Activated CD4-positive, alpha-beta T cell treated with anti-CD3 and anti-CD28 coated beads for 24 hours (primary cell): ENCODE data around the gene CFAP77.
A peak's percentile ranks its signal among the peaks of the same experiment; 100 is the strongest.

ENCODE experiments used
- DNase-seq, 2 donors: peaks; one replicate each; pipeline ENCODE4 v3.0.0-alpha.2; 2020; ENCODE audit warnings: low read depth in 2 of 2

CFAP77 gene

GRCh38 chr9:132408521-132408920 lies 1.5 kb upstream of the CFAP77 start:
- no peak for DNase-seq

- DNase-seq = no peak
Observed at GRCh38 chr9:132410642-132411041, 631 bp downstream of the CFAP77 start.

- DNase-seq = peak; percentile 31 to 48
Observed at GRCh38 chr9:132411091-132411508, 1.1 kb downstream of the CFAP77 start.

GRCh38 chr9:132412089-132412488 lies 2.1 kb downstream of the CFAP77 start:
- no peak for DNase-seq

DNA sequence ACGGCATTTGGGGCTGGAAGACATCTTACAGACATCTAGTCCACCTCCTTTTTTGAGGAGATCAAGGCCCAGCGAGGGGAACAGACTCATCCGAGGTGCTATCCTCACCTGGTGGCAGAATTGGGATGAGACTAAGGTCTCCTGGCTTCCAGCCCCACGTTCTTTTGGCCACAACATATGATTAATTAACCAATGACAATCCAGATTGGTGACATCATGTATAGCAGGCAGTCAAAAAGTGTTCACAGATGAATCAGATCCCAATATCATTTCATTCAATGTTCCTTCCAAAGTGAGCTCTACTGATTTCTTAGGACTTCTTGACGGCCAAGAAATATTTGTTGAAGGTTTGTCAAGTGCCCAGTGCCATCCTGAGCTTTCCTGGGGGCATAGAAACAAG lies 3.9 kb downstream of the CFAP77 start:
- no peak for DNase-seq

DNA sequence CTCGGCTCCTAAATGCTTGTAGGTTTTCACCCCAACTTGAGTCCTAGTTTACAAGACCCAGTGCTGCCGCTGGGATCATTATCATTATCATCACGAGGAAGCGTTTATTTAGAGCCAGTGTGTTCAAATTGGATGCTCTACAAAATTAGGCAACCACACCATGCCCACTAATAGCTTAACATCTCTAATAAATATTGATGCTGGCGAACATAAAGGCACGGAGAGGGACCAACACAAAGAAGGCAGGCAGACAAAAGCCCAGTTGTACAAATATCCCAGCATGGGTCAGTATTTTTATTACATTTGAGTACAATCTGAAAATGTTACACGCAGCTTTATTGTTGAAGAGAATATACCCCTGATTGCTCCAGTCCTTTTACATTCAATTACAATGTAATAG lies 4.7 kb downstream of the CFAP77 start:
- DNase-seq = no peak

DNA sequence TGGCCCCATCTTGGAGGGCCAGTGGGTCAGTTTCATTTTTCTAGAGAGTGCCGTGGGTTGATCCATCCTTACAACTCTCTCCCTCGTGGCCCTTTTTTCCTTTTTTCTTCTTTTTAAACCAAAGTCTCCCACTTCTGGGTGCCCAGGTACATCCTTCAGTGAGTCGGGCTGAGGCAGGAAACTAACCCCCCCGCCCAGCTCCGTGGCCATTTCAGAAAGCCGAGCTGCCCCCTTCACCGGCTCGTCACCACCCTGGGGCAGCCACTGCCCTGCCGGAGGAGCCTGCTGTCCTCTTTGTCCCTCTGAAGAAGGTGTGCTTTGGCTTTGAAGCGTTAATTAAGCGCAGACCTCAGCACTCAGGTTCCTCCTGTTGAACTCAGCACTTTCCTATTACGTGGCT lies 5.2 kb downstream of the CFAP77 start:
- DNase-seq = no peak

DNA sequence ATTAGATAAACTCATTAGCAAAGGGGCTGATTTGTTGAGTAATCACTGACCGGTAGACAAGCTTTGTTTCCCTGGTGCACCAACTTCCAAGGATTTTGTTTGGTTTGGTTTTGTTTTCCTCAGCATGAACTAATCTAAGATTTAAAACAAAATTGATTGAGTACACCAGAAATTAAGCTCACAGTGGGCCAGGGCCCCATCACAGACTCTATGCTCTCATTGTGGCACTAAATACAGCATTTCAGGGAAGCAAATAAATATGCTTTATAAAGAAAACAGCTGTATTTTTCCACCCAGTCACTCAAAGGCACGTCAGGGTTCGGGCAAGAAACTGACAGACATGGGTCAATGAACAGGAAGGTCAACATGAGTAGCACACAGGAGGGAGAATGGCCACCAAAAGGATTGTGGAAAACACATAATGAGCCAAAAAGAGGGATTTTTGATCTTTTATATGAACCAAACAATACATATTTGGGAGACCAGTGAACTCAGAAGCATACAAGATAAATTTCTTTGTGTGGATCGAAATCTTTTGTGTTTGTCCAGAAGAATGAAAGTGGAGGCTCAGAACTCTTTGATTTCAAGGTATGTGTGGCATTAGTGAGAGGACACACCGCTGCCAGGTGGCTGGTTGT lies 8.8 kb downstream of the CFAP77 start:
- no peak for DNase-seq

- no peak for DNase-seq
Observed at GRCh38 chr9:132422574-132422973, 12.6 kb downstream of the CFAP77 start.

- DNase-seq = no peak
Observed at GRCh38 chr9:132423503-132423902, 13.5 kb downstream of the CFAP77 start.

DNA sequence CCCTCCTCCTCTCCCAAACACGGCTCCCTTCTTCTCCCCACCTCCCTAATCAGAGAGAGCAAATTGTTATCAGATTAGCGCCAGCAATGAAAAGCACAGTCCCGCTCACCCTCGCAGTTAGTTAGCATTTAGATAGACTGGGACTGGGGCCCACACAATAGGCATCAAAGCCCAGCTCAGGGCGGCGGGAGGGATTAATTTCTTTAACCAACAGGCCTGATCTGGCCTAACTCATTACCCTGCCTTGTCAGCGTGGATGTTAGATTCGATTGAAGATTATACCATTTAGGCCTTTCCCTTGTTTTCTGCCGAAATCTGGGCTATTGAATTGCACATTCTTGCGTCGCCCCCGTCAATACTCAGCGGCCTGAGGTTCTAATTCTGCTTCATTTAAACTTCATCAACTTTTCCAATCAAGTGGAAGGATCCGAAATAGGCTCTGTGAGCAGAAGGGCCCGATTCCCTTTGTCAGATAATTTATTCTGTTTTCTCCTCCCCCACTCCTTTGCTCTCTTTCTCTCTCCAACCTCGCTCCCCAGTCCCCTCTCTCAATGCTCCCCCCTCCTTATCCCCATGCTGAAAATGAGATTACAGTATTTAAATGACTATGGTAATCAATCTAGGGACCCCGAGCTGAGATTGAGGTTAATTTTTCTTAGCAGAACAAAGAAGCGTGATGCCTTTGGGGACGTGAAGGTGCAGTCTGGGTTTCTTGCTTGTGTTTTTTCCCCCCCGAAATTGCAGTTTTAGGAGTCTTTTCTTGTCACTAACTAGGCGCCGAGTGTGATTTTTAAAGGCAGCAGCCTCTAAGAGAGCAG lies 15.1 kb downstream of the CFAP77 start:
- no peak for DNase-seq

- no peak for DNase-seq
Observed at GRCh38 chr9:132425675-132426062, 15.7 kb downstream of the CFAP77 start.

- no peak for DNase-seq
Observed at GRCh38 chr9:132426639-132427414, 16.8 kb downstream of the CFAP77 start.

DNA sequence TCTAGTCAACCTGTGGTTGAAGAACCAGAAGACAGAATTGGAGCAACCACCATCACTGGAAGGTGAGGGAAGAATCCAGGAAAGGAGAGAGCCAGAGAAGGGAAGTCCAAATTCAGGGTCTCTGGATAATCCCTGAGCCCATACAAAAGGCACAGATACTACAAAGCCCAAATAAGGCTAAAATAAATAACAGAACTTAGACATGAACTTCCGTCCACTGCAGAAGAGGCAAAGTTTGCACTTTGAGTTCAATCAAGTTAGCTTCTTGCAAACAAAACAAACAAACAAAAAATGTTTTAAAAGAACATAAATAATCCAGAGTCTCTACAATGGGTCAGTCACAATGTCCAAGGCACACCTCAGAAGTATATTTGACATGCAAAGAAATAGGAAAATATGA lies 21.0 kb downstream of the CFAP77 start:
- no peak for DNase-seq

- no peak for DNase-seq
Observed at GRCh38 chr9:132434881-132435280, 24.9 kb downstream of the CFAP77 start.

- DNase-seq = no peak
Observed at GRCh38 chr9:132439153-132439552, 29.1 kb downstream of the CFAP77 start.

GRCh38 chr9:132440735-132441134 lies 30.7 kb downstream of the CFAP77 start:
- no peak for DNase-seq

- DNase-seq = no peak
Observed at GRCh38 chr9:132441404-132441803, 31.4 kb downstream of the CFAP77 start.

GRCh38 chr9:132443951-132444607 lies 34.1 kb downstream of the CFAP77 start:
- DNase-seq = no peak

DNA sequence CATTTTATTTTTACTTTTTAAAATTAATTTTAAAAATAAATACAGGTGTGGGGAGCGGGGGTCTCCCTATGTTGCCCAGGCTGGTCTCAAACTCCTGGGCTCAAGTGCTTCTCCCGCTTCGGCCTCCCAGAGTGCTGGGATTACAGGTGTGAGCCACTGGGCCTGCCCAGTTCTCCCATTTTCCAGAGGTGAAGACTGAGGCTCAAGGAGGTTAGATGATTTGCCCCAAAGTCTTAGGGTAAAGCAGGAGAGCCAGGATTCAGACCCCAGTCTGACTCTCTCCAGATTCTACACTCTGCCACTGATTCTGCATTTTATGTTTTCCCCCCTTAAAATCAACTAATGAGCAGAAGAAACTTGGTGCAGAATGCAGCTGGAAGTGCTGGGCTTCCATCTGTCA lies 36.9 kb downstream of the CFAP77 start:
- no peak for DNase-seq

DNA sequence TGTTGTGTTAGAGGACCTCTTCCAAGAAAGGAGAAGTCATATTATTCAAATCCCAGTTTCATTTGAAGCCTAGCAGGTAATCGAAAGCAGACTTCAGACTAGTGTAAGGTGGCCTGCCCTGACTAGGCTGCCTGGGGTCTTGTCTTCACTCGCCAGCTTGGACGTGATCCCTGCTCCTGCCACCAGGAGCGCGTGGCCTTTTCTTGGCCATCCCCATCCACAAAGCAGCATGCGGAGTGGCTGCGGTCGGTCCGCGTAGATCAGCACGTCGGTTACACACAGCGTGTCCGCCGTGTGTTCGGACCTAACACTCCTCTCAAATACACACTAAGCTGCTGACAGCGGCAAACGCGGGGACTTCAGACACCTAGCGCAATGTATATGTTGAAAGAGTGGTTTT lies 37.3 kb downstream of the CFAP77 start:
- DNase-seq = no peak

- no peak for DNase-seq
Observed at GRCh38 chr9:132447902-132448301, 37.9 kb downstream of the CFAP77 start.
